Measurements from ENCODE around the gene INPP5K.

DNA sequence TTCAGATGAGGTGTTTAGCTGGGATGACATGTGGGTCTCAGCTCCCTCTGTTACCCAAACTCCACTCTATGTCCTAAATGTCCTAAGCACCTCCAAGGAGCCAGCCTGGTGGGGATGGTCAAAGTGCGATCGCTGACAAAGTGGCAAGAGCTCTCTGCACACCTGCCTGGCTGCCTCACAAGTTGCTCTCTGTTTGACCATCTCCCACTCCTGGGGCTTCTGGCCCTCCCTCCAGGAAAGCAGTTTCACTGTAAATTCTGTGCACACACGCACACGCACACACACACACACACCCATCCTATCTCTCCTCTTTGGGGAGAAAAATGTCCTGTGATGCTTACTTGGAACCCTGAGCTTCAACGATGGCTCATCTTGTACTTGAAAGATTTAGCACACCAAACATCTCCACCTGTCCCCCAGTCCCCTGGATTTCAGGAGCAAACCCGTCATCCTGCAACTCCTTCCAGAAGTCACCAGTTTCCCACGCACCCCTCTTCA, 44.5 kb upstream of the INPP5K start:
- TF ChIP-seq POLR2A (IDR thresholded peaks at IDR 0.05; ENCODE audit: low read depth, low read length) (no peak), POLR2AphosphoS5 (IDR thresholded peaks at IDR 0.05; ENCODE audit: low read depth, low read length) (no peak), SPI1 (IDR thresholded peaks at IDR 0.05; ENCODE audit: low read depth, low read length) (no peak)

All from GM12891 (cell line).